H1 (cell line): Measurements from ENCODE around the gene CYP3A7. TPM values are rescaled to one million over a fixed set of nuclear protein-coding genes. Genes with fewer than 3 reads are reported as not detected.

Source experiments
- CTCF ChIA-PET: fragments of 300-600 bp; sonication (Branson Sonifier 250); formaldehyde crosslinking; loops from one replicate; lab custom pipeline; 2021; ENCODE audit not compliant: partially characterized antibody; lab: Charles Lee
- POLR2A ChIA-PET: fragments of 300-600 bp; sonication (Branson Sonifier 250); formaldehyde crosslinking; loops from one replicate; lab custom pipeline; 2021; ENCODE audit warnings: inconsistent platforms; ENCODE audit not compliant: partially characterized antibody; lab: Charles Lee
- DNase-seq, 2 experiments: peaks; one replicate each; pipeline versions ENCODE4 v3.0.0 to v3.0.0-alpha.2; 2010 to 2022; ENCODE audit warnings: low spot score in 2 of 2, low read depth in 1 of 2, mixed read lengths in 1 of 2
- FAIRE-seq: peaks from 2 replicates; lab custom pipeline; 2011; peaks lifted over from hg19 to GRCh38; lab: Jason Lieb, UNC
- H2AFZ ChIP-seq: 2 replicates; pipeline ENCODE4 v1.8.1; 2012; ENCODE audit warnings: low read length, inconsistent platforms
- H2AK5ac ChIP-seq: 2 replicates; pipeline ENCODE4 v1.6.1; 2013; ENCODE audit warnings: low read depth, low read length
- H2BK120ac ChIP-seq: replicated peaks from 2 replicates; pipeline ENCODE3; 2013; ENCODE audit warnings: low read depth, low read length, inconsistent platforms
- H2BK12ac ChIP-seq: 2 replicates; pipeline ENCODE4 v1.6.1; 2013; ENCODE audit warnings: low read depth, low read length
- H2BK15ac ChIP-seq: 2 replicates; pipeline ENCODE4 v1.6.1; 2013; ENCODE audit warnings: low read length
- H2BK20ac ChIP-seq: 2 replicates; pipeline ENCODE4 v1.6.1; 2013; ENCODE audit warnings: low read length
- H2BK5ac ChIP-seq: 2 replicates; pipeline ENCODE4 v1.6.1; 2013; ENCODE audit warnings: low read depth, low read length
- H3K14ac ChIP-seq: 2 replicates; pipeline ENCODE4 v1.6.1; 2013; ENCODE audit warnings: inconsistent platforms; ENCODE audit not compliant: insufficient read length
- H3K18ac ChIP-seq: 2 replicates; pipeline ENCODE4 v1.6.1; 2013; ENCODE audit warnings: low read length; ENCODE audit errors: extremely low read depth
- H3K23ac ChIP-seq: 2 replicates; pipeline ENCODE4 v1.6.1; 2013; ENCODE audit warnings: inconsistent platforms; ENCODE audit not compliant: insufficient read length
- H3K23me2 ChIP-seq: 2 replicates; pipeline ENCODE4 v1.6.1; 2013; ENCODE audit warnings: low read depth, low read length
- H3K27ac ChIP-seq: 2 replicates; pipeline ENCODE4 v1.6.1; 2011; ENCODE audit warnings: low read depth, low read length, inconsistent platforms
- H3K27me3 ChIP-seq, 4 experiments: replicated peaks in 1 of 4; 1 replicate in 1 of 4; 2 replicates in 3 of 4; pipeline versions ENCODE4 v1.6.1 to v1.8.1; 2011 to 2013; ENCODE audit warnings: low read length in 3 of 4, mild to moderate bottlenecking in 3 of 4, inconsistent platforms in 2 of 4, mixed read lengths in 2 of 4, moderate library complexity in 1 of 4; ENCODE audit not compliant: control insufficient read depth in 3 of 4, insufficient read depth in 3 of 4; ENCODE audit errors: extremely low read depth in 1 of 4
- H3K36me3 ChIP-seq, 4 experiments: 2 replicates each; pipeline versions ENCODE4 v1.6.1 to v1.8.1; 2011 to 2013; ENCODE audit warnings: mild to moderate bottlenecking in 4 of 4, low read length in 3 of 4, moderate library complexity in 2 of 4, control low read depth in 1 of 4, inconsistent platforms in 1 of 4; ENCODE audit not compliant: insufficient read depth in 4 of 4, control insufficient read depth in 2 of 4
- H3K4ac ChIP-seq: replicated peaks from 2 replicates; pipeline ENCODE3; 2013; ENCODE audit warnings: low read length, low read depth, mixed read lengths, inconsistent platforms; ENCODE audit not compliant: insufficient read length
- H3K4me1 ChIP-seq, 4 experiments: replicated peaks in 1 of 4; 1 replicate in 1 of 4; 2 replicates in 3 of 4; pipeline versions ENCODE4 v1.6.1 to v1.8.1; 2011 to 2013; ENCODE audit warnings: low read length in 3 of 4, inconsistent platforms in 2 of 4, mixed read lengths in 1 of 4; ENCODE audit not compliant: insufficient read depth in 4 of 4, control insufficient read depth in 3 of 4
- H3K4me2 ChIP-seq, 2 experiments: 2 replicates each; pipeline versions ENCODE4 v1.6.1 to v1.8.1; 2011 to 2013; ENCODE audit warnings: low read depth in 2 of 2, low read length in 2 of 2, control low read depth in 1 of 2, inconsistent platforms in 1 of 2, mild to moderate bottlenecking in 1 of 2; ENCODE audit not compliant: insufficient read depth in 1 of 2
- H3K4me3 ChIP-seq, 4 experiments: fragments of 200-600, 300-600 bp in 1 of 4; sonication (generic), shearing (Covaris generic), sonication (Bioruptor Twin) in 1 of 4; 2 replicates each; pipeline versions ENCODE4 v1.5.1 to v1.8.1; 2011 to 2016; ENCODE audit warnings: low read length in 4 of 4, low read depth in 3 of 4, control low read depth in 2 of 4, inconsistent platforms in 2 of 4, mild to moderate bottlenecking in 2 of 4, mixed read lengths in 1 of 4, moderate library complexity in 1 of 4; ENCODE audit not compliant: insufficient read depth in 2 of 4; ENCODE audit errors: extremely low read depth in 1 of 4
- H3K56ac ChIP-seq: replicated peaks from 2 replicates; pipeline ENCODE3; 2013; ENCODE audit warnings: low read depth, mild to moderate bottlenecking, mixed read lengths, low read length, inconsistent platforms; ENCODE audit not compliant: insufficient read length
- H3K79me1 ChIP-seq: 2 replicates; pipeline ENCODE4 v1.6.1; 2013; ENCODE audit warnings: low read depth, low read length, control low read depth
- H3K79me2 ChIP-seq, 2 experiments: 2 replicates each; pipeline versions ENCODE4 v1.6.1 to v1.8.1; 2012 to 2013; ENCODE audit warnings: low read length in 2 of 2, mild to moderate bottlenecking in 2 of 2, inconsistent platforms in 1 of 2; ENCODE audit not compliant: insufficient read depth in 2 of 2, control insufficient read depth in 1 of 2
- H3K9ac ChIP-seq, 4 experiments: replicated peaks in 1 of 4; 1 replicate in 1 of 4; 2 replicates in 3 of 4; pipeline versions ENCODE4 v1.6.1 to v1.8.1; 2011 to 2013; ENCODE audit warnings: low read depth in 3 of 4, low read length in 3 of 4, control low read depth in 2 of 4, mild to moderate bottlenecking in 2 of 4, moderate library complexity in 2 of 4, inconsistent platforms in 1 of 4; ENCODE audit errors: extremely low read depth in 1 of 4
- H3K9me3 ChIP-seq, 2 experiments: 2 replicates each; pipeline versions ENCODE4 v1.6.1 to v1.8.1; 2012 to 2013; ENCODE audit warnings: mild to moderate bottlenecking in 2 of 2, moderate library complexity in 2 of 2, control low read depth in 1 of 2, inconsistent platforms in 1 of 2, low read depth in 1 of 2, low read length in 1 of 2, mixed read lengths in 1 of 2; ENCODE audit not compliant: insufficient read depth in 2 of 2
- H4K20me1 ChIP-seq, 2 experiments: replicated peaks in 1 of 2; 2 replicates each; pipeline versions ENCODE3 to v1.8.1; 2011 to 2013; ENCODE audit warnings: inconsistent platforms in 2 of 2, low read length in 2 of 2, mild to moderate bottlenecking in 1 of 2; ENCODE audit not compliant: insufficient read depth in 2 of 2, control insufficient read depth in 1 of 2
- H4K5ac ChIP-seq: 2 replicates; pipeline ENCODE4 v1.6.1; 2013; ENCODE audit warnings: low read length, low read depth, mixed read lengths, inconsistent platforms; ENCODE audit not compliant: insufficient read length
- H4K8ac ChIP-seq: 2 replicates; pipeline ENCODE4 v1.8.0; 2013; ENCODE audit warnings: mild to moderate bottlenecking, moderate library complexity, low read length, inconsistent platforms; ENCODE audit not compliant: insufficient read depth; ENCODE audit errors: extremely low read depth
- H4K91ac ChIP-seq: replicated peaks from 2 replicates; pipeline ENCODE3; 2013; ENCODE audit warnings: low read length, mixed read lengths, inconsistent platforms; ENCODE audit not compliant: insufficient read length
- BRCA1 ChIP-seq: IDR thresholded peaks from 2 replicates; pipeline ENCODE4 v1.6.1; 2012; ENCODE audit warnings: low read depth, low read length, improper control_type of control experiment
- CTBP2 ChIP-seq: IDR thresholded peaks from 2 replicates; pipeline ENCODE4 v1.7.0; 2011; ENCODE audit warnings: borderline replicate concordance, mild to moderate bottlenecking, moderate library complexity, mixed read lengths, low read length; ENCODE audit not compliant: insufficient read depth, insufficient read length
- JUN ChIP-seq: IDR thresholded peaks from 2 replicates; pipeline ENCODE4 v1.6.1; 2011; ENCODE audit warnings: low read depth, mild to moderate bottlenecking, improper control_type of control experiment, low read length
- KDM5A ChIP-seq: fragments of 200-600 bp; IDR thresholded peaks from 2 replicates; pipeline ENCODE4 v1.7.1; 2012; ENCODE audit warnings: mild to moderate bottlenecking, low read length, inconsistent platforms, mixed read lengths
- MAFK ChIP-seq: IDR thresholded peaks from 2 replicates; pipeline ENCODE4 v1.6.1; 2012; ENCODE audit warnings: low read depth, mild to moderate bottlenecking, improper control_type of control experiment, low read length
- NRF1 ChIP-seq: IDR thresholded peaks from 2 replicates; pipeline ENCODE4 v1.6.1; 2011; ENCODE audit warnings: mild to moderate bottlenecking, low read depth, low read length, improper control_type of control experiment
- POU5F1 ChIP-seq: IDR thresholded peaks from 2 replicates; pipeline ENCODE4 v1.6.1; 2011; ENCODE audit warnings: low read depth, mild to moderate bottlenecking, low read length, moderate library complexity
- RAD21 ChIP-seq, 2 experiments: IDR thresholded peaks in 1 of 2; conservative IDR thresholded peaks in 1 of 2; 2 replicates each; pipeline ENCODE4 v1.6.1; 2011; ENCODE audit warnings: low read depth in 2 of 2, low read length in 2 of 2, improper control_type of control experiment in 1 of 2, inconsistent platforms in 1 of 2, mild to moderate bottlenecking in 1 of 2, moderate library complexity in 1 of 2
- RNF2 ChIP-seq: fragments of 200-900, 300-1000 bp; sonication (generic); IDR thresholded peaks from 2 replicates; pipeline ENCODE4 v1.7.1; 2016; ENCODE audit warnings: borderline replicate concordance, low read depth, mild to moderate bottlenecking, antibody characterized with exemption, low read length; ENCODE audit not compliant: poor library complexity, severe bottlenecking; ENCODE audit errors: missing control alignments
- SP1 ChIP-seq: IDR thresholded peaks from 2 replicates; pipeline ENCODE4 v1.6.1; 2011; ENCODE audit warnings: low read depth, low read length
- SRF ChIP-seq: IDR thresholded peaks from 2 replicates; pipeline ENCODE4 v1.6.1; 2011; ENCODE audit warnings: mild to moderate bottlenecking, low read depth, low read length, moderate library complexity
- YY1 ChIP-seq: IDR thresholded peaks from 2 replicates; pipeline ENCODE4 v1.6.1; 2011; ENCODE audit warnings: low read depth, mild to moderate bottlenecking, low read length
- WGBS, 2 experiments: shearing (Covaris generic) in 1 of 2; methylation state at CpG; one replicate each; pipeline versions ENCODE4 v1.1.6 to v1.1.7; 2013 to 2015; ENCODE audit warnings: low lambda C conversion rate in 2 of 2, mixed read lengths in 2 of 2, inconsistent platforms in 1 of 2, low coverage in 1 of 2, missing lambda C conversion rate in 1 of 2; ENCODE audit not compliant: insufficient replicate concordance in 2 of 2, insufficient coverage in 1 of 2, insufficient read length in 1 of 2; ENCODE audit errors: extremely low coverage in 1 of 2, missing lambda C conversion rate in 1 of 2; 5-methylcytosine and 5-hydroxymethylcytosine counted together
- polyA plus RNA-seq, 7 experiments: library from polyadenylated mRNA; depleted of rRNA in 3 of 7; stranded (reverse) in 5 of 7; unstranded in 2 of 7; fragments of >200 nt in 5 of 7; fragments of 200-250 nt in 2 of 7; gene quantifications; 1 replicate in 5 of 7; 2 replicates in 1 of 7; 4 replicates in 1 of 7; pipeline versions ENCODE4 v1.2.1 to v1.2.3, GENCODE V29; 2011 to 2013; ENCODE audit warnings: missing spikeins in 2 of 7, mixed read lengths in 2 of 7
- total RNA-seq: library from RNA; stranded (reverse); fragmentation: NEBNext Ultra II Directional; extraction: Animal tissue kit (Norgen Biotek cat#: 25700); gene quantifications from 2 replicates; pipeline ENCODE4 v1.2.1, GENCODE V29; 2021

CYP3A7 gene
- total and polyA plus RNA-seq, 2 of the 8 experiments (the other 6 are each of a cell fraction or from before 2014, with no cell fraction given): not detected

- DNase-seq (no peak), FAIRE-seq (no peak)
- H4K8ac ChIP-seq: no peak overlapping the region
- no peaks in the 10 kb centered on the region for H3K27me3 ChIP-seq
- H3K4me3 ChIP-seq: no peak overlapping the region
- no peak overlapping the region for H3K23ac ChIP-seq
- H3K9ac ChIP-seq: no peak overlapping the region
- CTCF ChIA-PET: interaction anchor here (1.1 to 2.2 kb wide), 3 partner anchors 9 to 120 kb away, joined by 3 to 11 read pairs (median 3); no protein-coding TSS in a partner anchor
- no peak overlapping the region for H2BK20ac ChIP-seq
- H2AK5ac ChIP-seq: no peak overlapping the region
- no peak overlapping the region for H4K5ac ChIP-seq
- H3K56ac ChIP-seq: no peak overlapping the region
- no peaks in the 10 kb centered on the region for H4K20me1 ChIP-seq
- no peak overlapping the region for H2AFZ ChIP-seq
- peaks cover 0 to 7% (median 2%) of the 10 kb centered on the region in 4 experiments; a peak in 3 of 7 replicates for H3K4me1 ChIP-seq
- H4K91ac ChIP-seq: no peak overlapping the region
- no peak overlapping the region for H2BK5ac ChIP-seq
- H3K4ac ChIP-seq: no peak overlapping the region
- no peak overlapping the region for H2BK15ac ChIP-seq
- H3K9me3 ChIP-seq: no peaks in the 10 kb centered on the region
- no peak overlapping the region for H3K27ac ChIP-seq
- H3K23me2 ChIP-seq: no peaks in the 10 kb centered on the region
- WGBS, 2 experiments: 73% methylated on average over 2 of the region's 2 CpGs; no CpG with 5 or more reads in 1 of the 2 experiments
- no peaks in the 10 kb centered on the region for H3K79me1 ChIP-seq
- no peak overlapping the region for H3K14ac ChIP-seq
- H3K79me2 ChIP-seq: no peaks in the 10 kb centered on the region
- no peak overlapping the region for H3K18ac ChIP-seq
- no peak overlapping the region for H2BK120ac ChIP-seq
- H3K36me3 ChIP-seq: no peaks in the 10 kb centered on the region
- no peak overlapping the region for H2BK12ac ChIP-seq
- no peak overlapping the region for H3K4me2 ChIP-seq
- POLR2A ChIA-PET: interaction anchor here (0.6 to 1.3 kb wide), 2 partner anchors 9 to 326 kb away, joined by 3 to 4 read pairs; no protein-coding TSS in a partner anchor
- TF ChIP-seq KDM5A (no peak), SP1 (no peak), JUN (no peak), SRF (no peak), MAFK (no peak), POU5F1 (no peak), RAD21 (IDR thresholded peaks at IDR 0.05 in 1 of 2, conservative IDR thresholded peaks at IDR 0.05 in 1 of 2; ENCODE audit: low read depth in 2 of 2, low read length in 2 of 2) (no peak), BRCA1 (no peak), CTBP2 (no peak), NRF1 (no peak), RNF2 (no peak), YY1 (no peak)
These were observed 4.9 kb upstream of the CYP3A7 start for GRCh38 chr7:99739699-99740572.
